HepG2 (cell line): ENCODE measurements around the gene C19orf33. TPM values are rescaled to one million over a fixed set of nuclear protein-coding genes. Genes with fewer than 3 reads are reported as not detected.

Source experiments
- BATF2 ChIP-seq: sonication (generic); formaldehyde crosslinking; IDR thresholded peaks from 2 replicates; pipeline ENCODE4 v1.8.0; 2022; ENCODE audit warnings: mild to moderate bottlenecking, missing genetic modification reagents, moderate library complexity
- HES4 ChIP-seq: sonication (generic); formaldehyde crosslinking; IDR thresholded peaks from 2 replicates; pipeline ENCODE4 v1.9.0; 2021; ENCODE audit warnings: mild to moderate bottlenecking, missing genetic modification reagents, borderline replicate concordance
- HMG20A ChIP-seq: IDR thresholded peaks from 2 replicates; pipeline ENCODE4 v1.6.1; 2016; ENCODE audit warnings: borderline replicate concordance
- MXD4 ChIP-seq: IDR thresholded peaks from 2 replicates; pipeline ENCODE4 v1.6.1; 2016; ENCODE audit warnings: mild to moderate bottlenecking, missing biosample characterization, missing genetic modification reagents
- NR2F6 ChIP-seq, 2 experiments: IDR thresholded peaks; 2 replicates each; pipeline ENCODE4 v1.6.1; 2016; ENCODE audit warnings: antibody characterized with exemption in 1 of 2, mild to moderate bottlenecking in 1 of 2
- PHF21A ChIP-seq: sonication (generic); formaldehyde crosslinking; IDR thresholded peaks from 2 replicates; pipeline ENCODE4 v1.5.0; 2020; ENCODE audit warnings: mild to moderate bottlenecking, missing genetic modification reagents
- RELA ChIP-seq: sonication (generic); formaldehyde crosslinking; IDR thresholded peaks from 2 replicates; pipeline ENCODE4 v1.4.0; 2020; ENCODE audit warnings: missing genetic modification reagents
- RFXAP ChIP-seq: sonication (generic); formaldehyde crosslinking; IDR thresholded peaks from 2 replicates; pipeline ENCODE4 v1.4.0; 2020; ENCODE audit warnings: missing genetic modification reagents, borderline replicate concordance
- RXRB ChIP-seq: IDR thresholded peaks from 2 replicates; pipeline ENCODE4 v1.6.1; 2016; ENCODE audit warnings: borderline replicate concordance, missing genetic modification reagents, missing compliant biosample characterization
- SP5 ChIP-seq: IDR thresholded peaks from 2 replicates; pipeline ENCODE4 v1.6.1; 2016; ENCODE audit warnings: low read depth, borderline replicate concordance
- SRF ChIP-seq: IDR thresholded peaks from 2 replicates; pipeline ENCODE4 v1.6.1; 2011; ENCODE audit warnings: mild to moderate bottlenecking, low read depth, low read length, moderate library complexity
- WIZ ChIP-seq: sonication (generic); formaldehyde crosslinking; IDR thresholded peaks from 2 replicates; pipeline ENCODE4 v1.5.1; 2020; ENCODE audit warnings: mild to moderate bottlenecking, missing genetic modification reagents
- ZBTB37 ChIP-seq: sonication (generic); formaldehyde crosslinking; IDR thresholded peaks from 2 replicates; pipeline ENCODE4 v1.4.0; 2020; ENCODE audit warnings: mild to moderate bottlenecking, missing genetic modification reagents
- ZBTB7B ChIP-seq: sonication (generic); formaldehyde crosslinking; IDR thresholded peaks from 2 replicates; pipeline ENCODE4 v1.4.0; 2020; ENCODE audit warnings: missing genetic modification reagents
- ZNF20 ChIP-seq: sonication (generic); formaldehyde crosslinking; IDR thresholded peaks from 2 replicates; pipeline ENCODE4 v1.4.0; 2020; ENCODE audit warnings: mild to moderate bottlenecking, moderate library complexity, missing genetic modification reagents
- ZNF607 ChIP-seq: sonication (generic); formaldehyde crosslinking; IDR thresholded peaks from 2 replicates; pipeline ENCODE4 v1.5.1; 2020; ENCODE audit warnings: missing genetic modification reagents, mild to moderate bottlenecking, borderline replicate concordance
- ZNF646 ChIP-seq: sonication (generic); formaldehyde crosslinking; IDR thresholded peaks from 2 replicates; pipeline ENCODE4 v1.9.0; 2021; ENCODE audit warnings: mild to moderate bottlenecking, missing genetic modification reagents
- ZNF678 ChIP-seq: sonication (generic); formaldehyde crosslinking; IDR thresholded peaks from 2 replicates; pipeline ENCODE4 v1.4.0; 2020; ENCODE audit warnings: mild to moderate bottlenecking, missing genetic modification reagents
- ZNF747 ChIP-seq: sonication (generic); formaldehyde crosslinking; IDR thresholded peaks from 2 replicates; pipeline ENCODE4 v1.8.1; 2023; ENCODE audit warnings: missing genetic modification reagents, mild to moderate bottlenecking, borderline replicate concordance
- ZNF839 ChIP-seq: sonication (generic); formaldehyde crosslinking; IDR thresholded peaks from 2 replicates; pipeline ENCODE4 v1.4.0; 2020; ENCODE audit warnings: missing genetic modification reagents, mild to moderate bottlenecking, borderline replicate concordance
- polyA plus RNA-seq, 8 experiments: library from polyadenylated mRNA; depleted of rRNA in 3 of 8; stranded (reverse) in 7 of 8; unstranded in 1 of 8; fragments of >200 nt; fragmentation: Illumina TruSeq in 4 of 8; extraction: Trizol in 4 of 8; gene quantifications; 2 replicates each; pipeline versions ENCODE4 v1.2.1 to v1.2.3, GENCODE V29; 2011 to 2016; ENCODE audit warnings: low read depth in 4 of 8, missing spikeins in 1 of 8, mixed read lengths in 1 of 8; ENCODE audit not compliant: insufficient read depth in 1 of 8
- total RNA-seq, 5 experiments: library from RNA; depleted of rRNA; stranded (reverse); fragments of >200 nt; fragmentation: Illumina TruSeq; extraction: Trizol; gene quantifications; 2 replicates each; pipeline ENCODE4 v1.2.3, GENCODE V29; 2016; ENCODE audit warnings: low read depth in 1 of 5
- TF ChIP-seq, protein P1 (sequence below): sonication (generic); formaldehyde crosslinking; IDR thresholded peaks from 2 replicates; pipeline ENCODE4 v1.8.0; 2022; ENCODE audit warnings: missing genetic modification reagents, mild to moderate bottlenecking, inconsistent platforms, borderline replicate concordance

The C19orf33 gene
- total and polyA plus RNA-seq, 2 of the 13 experiments (the other 11 are each of a cell fraction or from before 2014, with no cell fraction given), result 2.5 to 3.3 TPM

DNA sequence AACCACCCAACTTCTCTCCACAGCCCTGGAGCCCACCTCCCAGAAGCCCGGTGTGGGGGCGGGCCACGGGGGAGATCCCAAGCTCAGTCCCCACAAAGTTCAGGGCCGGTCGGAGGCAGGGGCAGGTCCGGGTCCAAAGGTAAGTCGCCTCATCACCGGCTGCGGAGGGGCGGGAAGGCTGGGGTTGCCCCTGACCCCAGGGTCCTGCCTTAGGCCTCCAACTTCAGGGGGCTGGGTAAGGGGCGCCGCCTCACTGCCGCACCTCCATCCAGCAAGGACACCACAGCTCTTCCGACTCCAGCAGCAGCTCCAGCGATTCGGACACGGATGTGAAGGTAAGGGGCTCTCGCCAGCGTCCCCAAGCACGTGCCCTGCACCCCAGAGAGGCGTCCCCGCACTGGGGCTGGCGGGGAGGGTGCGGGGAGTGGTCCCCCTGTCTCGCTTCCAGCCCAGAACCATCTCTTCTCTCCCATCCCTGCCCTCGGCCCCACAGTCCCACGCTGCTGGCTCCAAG, 358 bp downstream of the C19orf33 start (continued):
- no peak for TF ChIP-seq RXRB
- peak; percentile 58; the same call in 1 of the 2 replicates for TF ChIP-seq NR2F6 (IDR thresholded peaks at IDR 0.05)
- peak; percentile 69; the same call in 1 of the 2 replicates for TF ChIP-seq NR2F6 (CRISPR knock-in tag; IDR thresholded peaks at IDR 0.05)
- TF ChIP-seq HMG20A (CRISPR knock-in tag), result no peak
- TF ChIP-seq ZNF839 (CRISPR knock-in tag), result no peak
- no peak for TF ChIP-seq SRF
- TF ChIP-seq ZBTB37 (CRISPR knock-in tag), result no peak
- peak; percentile 43; the same call in 1 of the 2 replicates for TF ChIP-seq SP5 (CRISPR knock-in tag)
- TF ChIP-seq ZNF678 (CRISPR knock-in tag), result no peak
- 0 out of 2 replicates have a peak, but pooled peaks have one; percentile 38 for TF ChIP-seq BATF2
- TF ChIP-seq PHF21A (CRISPR knock-in tag), result peak; percentile 28; the same call in 1 of the 2 replicates
- TF ChIP-seq MXD4 (CRISPR knock-in tag), result no peak
- no peak for TF ChIP-seq ZNF607
- no peak for TF ChIP-seq RFXAP (CRISPR knock-in tag)
- no peak for TF ChIP-seq ZNF747 (CRISPR knock-in tag)
- no peak for TF ChIP-seq ZNF646 (CRISPR knock-in tag)
- no peak for TF ChIP-seq WIZ (CRISPR knock-in tag)
- 0 out of 2 replicates have a peak, but pooled peaks have one; percentile 6 for TF ChIP-seq HES4 (CRISPR knock-in tag)
- no peak for TF ChIP-seq ZNF20
- no peak for TF ChIP-seq RELA (CRISPR knock-in tag)
- TF ChIP-seq ZBTB7B, result peak; percentile 33; the same call in 1 of the 2 replicates
- TF ChIP-seq, protein P1, sequence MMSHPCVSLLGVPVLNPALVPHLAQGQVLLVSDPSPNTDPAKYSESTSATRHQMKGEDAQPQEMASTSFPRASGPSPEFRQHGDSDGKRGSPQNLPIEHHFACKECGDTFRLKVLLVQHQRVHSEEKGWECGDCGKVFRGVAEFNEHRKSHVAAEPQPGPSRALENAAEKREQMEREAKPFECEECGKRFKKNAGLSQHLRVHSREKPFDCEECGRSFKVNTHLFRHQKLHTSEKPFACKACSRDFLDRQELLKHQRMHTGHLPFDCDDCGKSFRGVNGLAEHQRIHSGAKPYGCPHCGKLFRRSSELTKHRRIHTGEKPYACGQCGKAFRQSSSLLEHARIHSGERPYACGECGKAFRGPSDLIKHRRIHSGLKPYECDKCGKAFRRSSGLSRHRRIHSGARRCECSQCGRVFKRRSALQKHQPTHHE (CRISPR knock-in tag), result no peak
